Neural cell (in vitro differentiated cells): ENCODE results near the gene CCDC12. TPM values are rescaled to one million over a fixed set of nuclear protein-coding genes. Genes with fewer than 3 reads are reported as not detected.

Source experiments
- H2AFZ ChIP-seq: fragments of 200-600, 300-800 bp; sonication (generic), shearing (Covaris generic); 2 replicates; pipeline ENCODE4 v1.6.0; 2014; ENCODE audit warnings: low read depth, mild to moderate bottlenecking, antibody characterized with exemption, low read length, moderate library complexity
- H3F3A ChIP-seq: fragments of 200-600 bp; shearing (Covaris generic); 2 replicates; pipeline ENCODE4 v1.6.1; 2016; ENCODE audit warnings: mild to moderate bottlenecking, moderate library complexity, mixed read lengths, antibody characterized with exemption, low read length; ENCODE audit not compliant: insufficient read depth, poor library complexity, severe bottlenecking
- H3K27ac ChIP-seq: fragments of 200-600, 300-800 bp; sonication (generic), shearing (Covaris generic); 2 replicates; pipeline ENCODE4 v1.5.1; 2014; ENCODE audit warnings: mild to moderate bottlenecking, low read length, moderate library complexity
- H3K27me3 ChIP-seq: fragments of 300-800, 200-600 bp; sonication (generic), shearing (Covaris generic); 2 replicates; pipeline ENCODE4 v1.6.0; 2014; ENCODE audit warnings: mild to moderate bottlenecking, low read depth, low read length, moderate library complexity; ENCODE audit not compliant: insufficient read depth
- H3K36me3 ChIP-seq: fragments of 300-800, 200-600 bp; sonication (generic), shearing (Covaris generic); 2 replicates; pipeline ENCODE4 v1.5.1; 2014; ENCODE audit warnings: mild to moderate bottlenecking, antibody characterized with exemption, low read length, moderate library complexity; ENCODE audit not compliant: insufficient read depth
- H3K4me2 ChIP-seq: fragments of 300-800, 200-600 bp; sonication (generic), shearing (Covaris generic); 2 replicates; pipeline ENCODE4 v1.6.0; 2014; ENCODE audit warnings: mild to moderate bottlenecking, low read length
- H3K4me3 ChIP-seq: fragments of 300-800, 200-600 bp; sonication (generic), shearing (Covaris generic); 2 replicates; pipeline ENCODE4 v1.5.1; 2014; ENCODE audit warnings: mild to moderate bottlenecking, low read length, moderate library complexity
- H3K79me2 ChIP-seq: fragments of 200-600 bp; shearing (Covaris generic); replicated peaks from 2 replicates; pipeline ENCODE4 v1.6.0; 2014; ENCODE audit warnings: mild to moderate bottlenecking, low read length, moderate library complexity; ENCODE audit not compliant: insufficient read depth
- H3K9ac ChIP-seq: fragments of 300-800, 200-600 bp; sonication (generic), shearing (Covaris generic); 2 replicates; pipeline ENCODE4 v1.6.1; 2016; ENCODE audit warnings: mild to moderate bottlenecking, low read length, mixed read lengths
- H3K9me2 ChIP-seq: fragments of 200-600 bp; shearing (Covaris generic); 2 replicates; pipeline ENCODE4 v1.6.1; 2016; ENCODE audit warnings: mild to moderate bottlenecking, low read length, mixed read lengths; ENCODE audit not compliant: insufficient read depth
- H3K9me3 ChIP-seq: fragments of 200-600, 300-800 bp; sonication (generic), shearing (Covaris generic); 2 replicates; pipeline ENCODE4 v1.6.1; 2016; ENCODE audit warnings: mild to moderate bottlenecking, mixed run types, low read length, moderate library complexity, mixed read lengths
- H4K20me1 ChIP-seq: fragments of 200-600 bp; shearing (Covaris generic); 2 replicates; pipeline ENCODE4 v1.6.1; 2016; ENCODE audit warnings: mild to moderate bottlenecking, mixed run types; ENCODE audit not compliant: insufficient read depth
- EP300 ChIP-seq: fragments of 450-650 bp; conservative IDR thresholded peaks from 2 replicates; pipeline ENCODE4 v1.6.1; 2014; ENCODE audit warnings: antibody characterized with exemption, mild to moderate bottlenecking, moderate library complexity; ENCODE audit not compliant: poor library complexity, severe bottlenecking
- EZH2 ChIP-seq: fragments of 200-600, 300-800 bp; shearing (Covaris generic), sonication (generic); IDR thresholded peaks from 2 replicates; pipeline ENCODE4 v1.6.1; 2014; ENCODE audit warnings: antibody characterized with exemption, low read length, borderline replicate concordance, mild to moderate bottlenecking; ENCODE audit not compliant: insufficient read depth, poor library complexity, severe bottlenecking
- MXI1 ChIP-seq: fragments of 450-650 bp; conservative IDR thresholded peaks from 2 replicates; pipeline ENCODE4 v1.6.1; 2014; ENCODE audit warnings: antibody characterized with exemption, mild to moderate bottlenecking; ENCODE audit not compliant: poor library complexity, severe bottlenecking
- POLR2AphosphoS5 ChIP-seq: IDR thresholded peaks from 2 replicates; pipeline ENCODE4 v1.6.1; 2012
- RAD21 ChIP-seq: fragments of 450-650 bp; conservative IDR thresholded peaks from 2 replicates; pipeline ENCODE4 v1.6.1; 2014; ENCODE audit warnings: antibody characterized with exemption, mild to moderate bottlenecking, moderate library complexity
- SMC3 ChIP-seq: fragments of 450-650 bp; conservative IDR thresholded peaks from 2 replicates; pipeline ENCODE4 v1.6.1; 2014; ENCODE audit warnings: antibody characterized with exemption, mild to moderate bottlenecking, moderate library complexity; ENCODE audit not compliant: poor library complexity
- TAF1 ChIP-seq: IDR thresholded peaks from 2 replicates; pipeline ENCODE4 v1.6.1; 2012; ENCODE audit warnings: low read depth
- polyA plus RNA-seq: library from polyadenylated mRNA; depleted of rRNA; stranded (reverse); fragments of >200 nt; gene quantifications from 2 replicates; pipeline ENCODE4 v1.2.3, GENCODE V29; 2014
- TF ChIP-seq, protein P1 (sequence below): IDR thresholded peaks from 2 replicates; pipeline ENCODE4 v1.6.1; 2012; ENCODE audit warnings: borderline replicate concordance
- TF ChIP-seq, protein P2 (sequence below): fragments of 450-650 bp; IDR thresholded peaks from 2 replicates; pipeline ENCODE4 v1.5.1; 2014; ENCODE audit warnings: antibody characterized with exemption, mild to moderate bottlenecking, moderate library complexity; ENCODE audit not compliant: poor library complexity, severe bottlenecking

CCDC12 gene
- polyA plus RNA-seq, 1 donor from 2014 or later, result 46.4 TPM

DNA sequence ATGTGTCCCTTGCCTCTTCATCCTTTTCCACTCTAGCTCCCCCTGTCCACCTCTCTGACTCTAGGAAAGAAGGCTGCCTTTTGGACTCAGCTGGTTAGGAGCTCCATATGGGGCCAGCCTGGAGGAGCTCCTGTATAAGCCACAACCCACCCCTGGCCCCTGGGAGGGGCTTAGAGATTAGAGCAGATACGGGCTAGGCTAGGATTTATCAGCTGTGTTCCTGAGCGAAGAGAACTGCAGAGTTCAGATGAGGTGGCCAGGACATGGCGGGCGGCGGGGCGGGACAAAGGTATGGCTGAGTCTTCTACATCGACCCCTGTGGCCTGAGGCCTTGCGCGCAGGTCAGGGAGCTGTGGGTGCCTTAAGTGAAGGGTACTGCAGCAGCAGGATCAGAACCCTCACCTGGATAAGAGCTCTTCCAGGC lies 10.8 kb upstream of the CCDC12 start:
- TF ChIP-seq SMC3, result no peak
- TF ChIP-seq, protein P1, sequence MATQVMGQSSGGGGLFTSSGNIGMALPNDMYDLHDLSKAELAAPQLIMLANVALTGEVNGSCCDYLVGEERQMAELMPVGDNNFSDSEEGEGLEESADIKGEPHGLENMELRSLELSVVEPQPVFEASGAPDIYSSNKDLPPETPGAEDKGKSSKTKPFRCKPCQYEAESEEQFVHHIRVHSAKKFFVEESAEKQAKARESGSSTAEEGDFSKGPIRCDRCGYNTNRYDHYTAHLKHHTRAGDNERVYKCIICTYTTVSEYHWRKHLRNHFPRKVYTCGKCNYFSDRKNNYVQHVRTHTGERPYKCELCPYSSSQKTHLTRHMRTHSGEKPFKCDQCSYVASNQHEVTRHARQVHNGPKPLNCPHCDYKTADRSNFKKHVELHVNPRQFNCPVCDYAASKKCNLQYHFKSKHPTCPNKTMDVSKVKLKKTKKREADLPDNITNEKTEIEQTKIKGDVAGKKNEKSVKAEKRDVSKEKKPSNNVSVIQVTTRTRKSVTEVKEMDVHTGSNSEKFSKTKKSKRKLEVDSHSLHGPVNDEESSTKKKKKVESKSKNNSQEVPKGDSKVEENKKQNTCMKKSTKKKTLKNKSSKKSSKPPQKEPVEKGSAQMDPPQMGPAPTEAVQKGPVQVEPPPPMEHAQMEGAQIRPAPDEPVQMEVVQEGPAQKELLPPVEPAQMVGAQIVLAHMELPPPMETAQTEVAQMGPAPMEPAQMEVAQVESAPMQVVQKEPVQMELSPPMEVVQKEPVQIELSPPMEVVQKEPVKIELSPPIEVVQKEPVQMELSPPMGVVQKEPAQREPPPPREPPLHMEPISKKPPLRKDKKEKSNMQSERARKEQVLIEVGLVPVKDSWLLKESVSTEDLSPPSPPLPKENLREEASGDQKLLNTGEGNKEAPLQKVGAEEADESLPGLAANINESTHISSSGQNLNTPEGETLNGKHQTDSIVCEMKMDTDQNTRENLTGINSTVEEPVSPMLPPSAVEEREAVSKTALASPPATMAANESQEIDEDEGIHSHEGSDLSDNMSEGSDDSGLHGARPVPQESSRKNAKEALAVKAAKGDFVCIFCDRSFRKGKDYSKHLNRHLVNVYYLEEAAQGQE, result no peak
- TF ChIP-seq, protein P2, sequence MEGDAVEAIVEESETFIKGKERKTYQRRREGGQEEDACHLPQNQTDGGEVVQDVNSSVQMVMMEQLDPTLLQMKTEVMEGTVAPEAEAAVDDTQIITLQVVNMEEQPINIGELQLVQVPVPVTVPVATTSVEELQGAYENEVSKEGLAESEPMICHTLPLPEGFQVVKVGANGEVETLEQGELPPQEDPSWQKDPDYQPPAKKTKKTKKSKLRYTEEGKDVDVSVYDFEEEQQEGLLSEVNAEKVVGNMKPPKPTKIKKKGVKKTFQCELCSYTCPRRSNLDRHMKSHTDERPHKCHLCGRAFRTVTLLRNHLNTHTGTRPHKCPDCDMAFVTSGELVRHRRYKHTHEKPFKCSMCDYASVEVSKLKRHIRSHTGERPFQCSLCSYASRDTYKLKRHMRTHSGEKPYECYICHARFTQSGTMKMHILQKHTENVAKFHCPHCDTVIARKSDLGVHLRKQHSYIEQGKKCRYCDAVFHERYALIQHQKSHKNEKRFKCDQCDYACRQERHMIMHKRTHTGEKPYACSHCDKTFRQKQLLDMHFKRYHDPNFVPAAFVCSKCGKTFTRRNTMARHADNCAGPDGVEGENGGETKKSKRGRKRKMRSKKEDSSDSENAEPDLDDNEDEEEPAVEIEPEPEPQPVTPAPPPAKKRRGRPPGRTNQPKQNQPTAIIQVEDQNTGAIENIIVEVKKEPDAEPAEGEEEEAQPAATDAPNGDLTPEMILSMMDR, result no peak
- TF ChIP-seq EZH2, result no peak
- no peak for TF ChIP-seq EP300
- no peak for TF ChIP-seq MXI1
- TF ChIP-seq POLR2AphosphoS5, result no peak
- TF ChIP-seq RAD21, result no peak
- Histone ChIP-seq H3K27me3 (no peaks in the 10 kb centered on the region), H3F3A (no peaks in the 10 kb centered on the region), H3K9me3 (no peaks in the 10 kb centered on the region), H3K36me3 (no peaks in the 10 kb centered on the region), H2AFZ (no peak overlapping the region), H3K4me2 (no peak overlapping the region), H3K9ac (no peak overlapping the region), H3K27ac (no peak overlapping the region), H3K4me3 (no peak overlapping the region), H4K20me1 (no peaks in the 10 kb centered on the region), H3K9me2 (no peaks in the 10 kb centered on the region), H3K79me2 (no peaks in the 10 kb centered on the region)

DNA sequence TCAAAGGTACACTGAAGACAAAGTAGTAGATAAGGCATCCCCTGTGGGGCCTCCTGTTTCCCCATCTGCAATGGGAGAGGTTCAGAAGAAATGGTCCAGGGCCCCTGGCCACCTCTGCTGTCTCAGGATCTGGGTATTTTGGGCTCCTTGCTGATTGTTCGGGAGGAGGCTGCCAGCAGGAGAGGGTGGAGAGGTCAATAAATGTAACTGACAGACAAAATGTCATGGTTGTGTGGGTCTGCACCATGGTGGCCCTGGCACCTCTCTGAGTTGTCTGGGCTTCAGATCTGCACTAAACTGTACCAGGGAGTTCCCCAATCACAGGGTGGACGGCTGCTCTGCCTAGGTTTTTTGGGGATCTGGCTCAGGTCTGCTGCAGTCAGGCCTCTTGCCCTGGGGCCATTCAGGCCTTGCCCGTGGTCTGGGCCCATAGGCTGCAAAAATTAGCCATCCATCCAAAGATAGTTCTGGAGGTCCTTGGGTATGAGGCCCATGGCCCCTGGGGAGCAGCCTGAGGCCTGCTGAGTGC lies 10.3 kb upstream of the CCDC12 start:
- Histone ChIP-seq H2AFZ (no peak overlapping the region), H3K9ac (no peak overlapping the region), H3K9me3 (no peaks in the 10 kb centered on the region), H3K9me2 (no peaks in the 10 kb centered on the region), H3K36me3 (no peaks in the 10 kb centered on the region), H3F3A (no peaks in the 10 kb centered on the region), H4K20me1 (no peaks in the 10 kb centered on the region), H3K27ac (no peak overlapping the region), H3K4me3 (no peak overlapping the region), H3K27me3 (no peaks in the 10 kb centered on the region), H3K4me2 (no peak overlapping the region), H3K79me2 (no peaks in the 10 kb centered on the region)
- no peak for TF ChIP-seq EZH2
- TF ChIP-seq, protein P2, result no peak
- no peak for TF ChIP-seq SMC3
- no peak for TF ChIP-seq EP300
- no peak for TF ChIP-seq RAD21
- TF ChIP-seq TAF1, result no peak
- TF ChIP-seq, protein P1, result no peak
- TF ChIP-seq POLR2AphosphoS5, result no peak
- no peak for TF ChIP-seq MXI1
